K562 (cell line): ENCODE data around the gene IP6K3. TPM values are rescaled to one million over a fixed set of nuclear protein-coding genes. Genes with fewer than 3 reads are reported as not detected.

ENCODE experiments used
- E2F6 ChIP-seq, 2 experiments: IDR thresholded peaks; 2 replicates each; pipeline ENCODE4 v1.6.1; 2011; ENCODE audit warnings: borderline replicate concordance in 1 of 2, control low read depth in 1 of 2, low read depth in 1 of 2, low read length in 1 of 2, mild to moderate bottlenecking in 1 of 2, mixed read lengths in 1 of 2, moderate library complexity in 1 of 2; ENCODE audit not compliant: insufficient read depth in 1 of 2, insufficient read length in 1 of 2, poor library complexity in 1 of 2, severe bottlenecking in 1 of 2; ENCODE audit errors: extremely low read depth in 1 of 2
- FOXA3 ChIP-seq, 2 experiments: fragments of 450-650 bp in 1 of 2; sonication (generic) in 1 of 2; formaldehyde crosslinking; IDR thresholded peaks in 1 of 2; conservative IDR thresholded peaks in 1 of 2; 2 replicates each; pipeline versions ENCODE4 v1.4.0 to v1.8.0; 2020 to 2022; ENCODE audit warnings: mild to moderate bottlenecking in 2 of 2, missing genetic modification reagents in 1 of 2
- HES1 ChIP-seq: fragments of 450-650 bp; IDR thresholded peaks from 2 replicates; pipeline ENCODE4 v1.6.1; 2016; ENCODE audit warnings: low read depth, mild to moderate bottlenecking, moderate library complexity
- PYGO2 ChIP-seq: fragments of 450-650 bp; IDR thresholded peaks from 2 replicates; pipeline ENCODE4 v1.6.1; 2016; ENCODE audit warnings: mild to moderate bottlenecking, missing genetic modification characterization, moderate library complexity, missing compliant biosample characterization
- TCF15 ChIP-seq: fragments of 250-450 bp; sonication (Bioruptor Pico); IDR thresholded peaks from 2 replicates; pipeline ENCODE4 v1.8.0; 2022; ENCODE audit warnings: moderate library complexity, mild to moderate bottlenecking, inconsistent platforms
- ZNF395 ChIP-seq: fragments of 200-800 bp; sonication (Bioruptor generic); IDR thresholded peaks from 2 replicates; pipeline ENCODE4 v1.6.1; 2017; ENCODE audit warnings: missing genetic modification characterization, missing compliant biosample characterization
- ZNF449 ChIP-seq: fragments of 250-450 bp; sonication (Bioruptor Pico); IDR thresholded peaks from 2 replicates; pipeline ENCODE4 v1.8.0; 2022; ENCODE audit warnings: moderate library complexity, mild to moderate bottlenecking, inconsistent platforms
- ZNF655 ChIP-seq: fragments of 250-450 bp; sonication (Bioruptor Pico); IDR thresholded peaks from 2 replicates; pipeline ENCODE4 v1.5.0; 2021
- polyA plus RNA-seq, 8 experiments: library from polyadenylated mRNA; depleted of rRNA in 4 of 8; stranded (reverse) in 5 of 8; unstranded in 3 of 8; fragments of >200 nt; fragmentation: Nextera tagmentation in 2 of 8; fragmentation: Illumina TruSeq in 1 of 8; extraction: Ambion mirVana in 2 of 8; extraction: Trizol in 1 of 8; gene quantifications; 2 replicates each; pipeline versions ENCODE4 v1.2.1 to v1.2.3, GENCODE V29; 2011 to 2014; ENCODE audit warnings: inconsistent platforms in 1 of 8, missing spikeins in 1 of 8
- total RNA-seq, 7 experiments: library from RNA; depleted of rRNA in 6 of 7; stranded (reverse); fragments of >200 nt in 6 of 7; fragmentation: Illumina TruSeq in 2 of 7; extraction: Trizol in 2 of 7; gene quantifications; 2 replicates each; pipeline versions ENCODE4 v1.2.1 to v1.2.3, GENCODE V29; 2011 to 2021; ENCODE audit warnings: low replicate concordance in 1 of 7

The IP6K3 gene
- total and polyA plus RNA-seq, 9 of the 15 experiments (the other 6 are each of a cell fraction or from before 2014, with no cell fraction given), result not detected

GRCh38 chr6:33713786-33714185, 32.9 kb downstream of the IP6K3 start (continued):
- TF ChIP-seq TCF15 (CRISPR knock-in tag) (no peak), FOXA3 (CRISPR knock-in tag; conservative IDR thresholded peaks at IDR 0.05 in 1 of 2, IDR thresholded peaks at IDR 0.05 in 1 of 2) (no peak), ZNF449 (CRISPR knock-in tag) (no peak), E2F6 (IDR thresholded peaks at IDR 0.05; ENCODE audit: borderline replicate concordance in 1 of 2, extremely low read depth in 1 of 2, insufficient read depth in 1 of 2, insufficient read length in 1 of 2, low read depth in 1 of 2, low read length in 1 of 2, poor library complexity in 1 of 2, severe bottlenecking in 1 of 2) (no peak), PYGO2 (tag) (no peak), HES1 (no peak), ZNF655 (no peak), ZNF395 (CRISPR knock-in tag) (no peak)
